ENCODE measurements around the gene HTRA2.

- TF ChIP-seq CTCF (IDR thresholded peaks at IDR 0.05) (no peak), ZFX (IDR thresholded peaks at IDR 0.05; ENCODE audit: borderline replicate concordance) (no peak)
Measured at GRCh38 chr2:74524955-74525716, 4.6 kb upstream of the HTRA2 start.
